ENCODE data around the gene TOR2A.

DNA sequence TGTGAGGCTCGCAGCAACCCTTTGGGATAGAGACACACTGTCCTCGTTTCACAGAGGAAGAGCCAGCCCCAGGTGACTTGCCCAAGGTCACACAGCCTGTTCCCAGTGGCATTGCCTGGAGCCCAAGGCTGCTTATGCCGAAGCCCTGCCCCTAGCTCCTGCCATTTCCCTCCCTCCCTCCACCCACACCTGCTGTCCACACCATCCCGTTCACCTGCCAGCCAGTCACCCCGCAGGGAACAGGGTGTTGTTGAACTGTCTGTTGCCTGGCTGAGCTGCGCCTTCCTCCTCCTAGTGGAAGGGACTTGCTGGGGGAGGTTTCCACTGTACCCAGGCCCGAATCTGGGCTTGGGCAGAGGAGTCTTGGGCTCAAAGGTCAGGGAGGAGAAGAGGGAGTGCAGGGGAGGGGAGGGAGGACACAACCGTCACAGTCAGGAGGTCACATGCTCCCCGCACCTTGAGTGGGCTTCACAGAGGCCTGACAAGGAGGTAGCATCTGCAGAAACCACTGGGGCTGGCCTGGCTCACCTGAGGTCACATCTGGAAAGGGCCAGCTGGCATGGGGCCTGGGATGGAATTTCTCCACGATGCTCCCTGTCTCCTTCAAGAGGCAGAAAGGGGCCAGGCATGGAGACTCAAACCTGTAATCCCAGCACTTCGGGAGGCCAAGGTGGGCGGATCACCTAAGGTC lies 12.9 kb downstream of the TOR2A start:
- TF ChIP-seq FOSL1 (tag; conservative IDR thresholded peaks at IDR 0.05), result no peak
- TF ChIP-seq SMARCC2 (IDR thresholded peaks at IDR 0.05; ENCODE audit: low read depth), result no peak
- TF ChIP-seq RCOR1 (IDR thresholded peaks at IDR 0.05; ENCODE audit: borderline replicate concordance in 1 of 2, low read depth in 2 of 2, low read length in 2 of 2), result no peak
- TF ChIP-seq, protein P1, sequence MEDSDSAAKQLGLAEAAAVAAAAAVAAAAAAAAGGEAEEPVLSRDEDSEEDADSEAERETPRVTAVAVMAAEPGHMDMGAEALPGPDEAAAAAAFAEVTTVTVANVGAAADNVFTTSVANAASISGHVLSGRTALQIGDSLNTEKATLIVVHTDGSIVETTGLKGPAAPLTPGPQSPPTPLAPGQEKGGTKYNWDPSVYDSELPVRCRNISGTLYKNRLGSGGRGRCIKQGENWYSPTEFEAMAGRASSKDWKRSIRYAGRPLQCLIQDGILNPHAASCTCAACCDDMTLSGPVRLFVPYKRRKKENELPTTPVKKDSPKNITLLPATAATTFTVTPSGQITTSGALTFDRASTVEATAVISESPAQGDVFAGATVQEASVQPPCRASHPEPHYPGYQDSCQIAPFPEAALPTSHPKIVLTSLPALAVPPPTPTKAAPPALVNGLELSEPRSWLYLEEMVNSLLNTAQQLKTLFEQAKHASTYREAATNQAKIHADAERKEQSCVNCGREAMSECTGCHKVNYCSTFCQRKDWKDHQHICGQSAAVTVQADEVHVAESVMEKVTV (CRISPR knock-in tag; IDR thresholded peaks at IDR 0.05), result no peak
- TF ChIP-seq NR3C1 (CRISPR knock-in tag; IDR thresholded peaks at IDR 0.05), result no peak
- no peak for TF ChIP-seq ZNF785 (CRISPR knock-in tag; IDR thresholded peaks at IDR 0.05)
- TF ChIP-seq HDAC2 (IDR thresholded peaks at IDR 0.05), result no peak
- TF ChIP-seq ZNF184 (CRISPR knock-in tag; IDR thresholded peaks at IDR 0.05), result no peak
- TF ChIP-seq RBM17 (IDR thresholded peaks at IDR 0.05; ENCODE audit: borderline replicate concordance, low read depth, low read length), result no peak
- TF ChIP-seq, protein P2, sequence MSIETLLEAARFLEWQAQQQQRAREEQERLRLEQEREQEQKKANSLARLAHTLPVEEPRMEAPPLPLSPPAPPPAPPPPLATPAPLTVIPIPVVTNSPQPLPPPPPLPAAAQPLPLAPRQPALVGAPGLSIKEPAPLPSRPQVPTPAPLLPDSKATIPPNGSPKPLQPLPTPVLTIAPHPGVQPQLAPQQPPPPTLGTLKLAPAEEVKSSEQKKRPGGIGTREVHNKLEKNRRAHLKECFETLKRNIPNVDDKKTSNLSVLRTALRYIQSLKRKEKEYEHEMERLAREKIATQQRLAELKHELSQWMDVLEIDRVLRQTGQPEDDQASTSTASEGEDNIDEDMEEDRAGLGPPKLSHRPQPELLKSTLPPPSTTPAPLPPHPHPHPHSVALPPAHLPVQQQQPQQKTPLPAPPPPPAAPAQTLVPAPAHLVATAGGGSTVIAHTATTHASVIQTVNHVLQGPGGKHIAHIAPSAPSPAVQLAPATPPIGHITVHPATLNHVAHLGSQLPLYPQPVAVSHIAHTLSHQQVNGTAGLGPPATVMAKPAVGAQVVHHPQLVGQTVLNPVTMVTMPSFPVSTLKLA (conservative IDR thresholded peaks at IDR 0.05), result no peak
- TF ChIP-seq, protein P3, sequence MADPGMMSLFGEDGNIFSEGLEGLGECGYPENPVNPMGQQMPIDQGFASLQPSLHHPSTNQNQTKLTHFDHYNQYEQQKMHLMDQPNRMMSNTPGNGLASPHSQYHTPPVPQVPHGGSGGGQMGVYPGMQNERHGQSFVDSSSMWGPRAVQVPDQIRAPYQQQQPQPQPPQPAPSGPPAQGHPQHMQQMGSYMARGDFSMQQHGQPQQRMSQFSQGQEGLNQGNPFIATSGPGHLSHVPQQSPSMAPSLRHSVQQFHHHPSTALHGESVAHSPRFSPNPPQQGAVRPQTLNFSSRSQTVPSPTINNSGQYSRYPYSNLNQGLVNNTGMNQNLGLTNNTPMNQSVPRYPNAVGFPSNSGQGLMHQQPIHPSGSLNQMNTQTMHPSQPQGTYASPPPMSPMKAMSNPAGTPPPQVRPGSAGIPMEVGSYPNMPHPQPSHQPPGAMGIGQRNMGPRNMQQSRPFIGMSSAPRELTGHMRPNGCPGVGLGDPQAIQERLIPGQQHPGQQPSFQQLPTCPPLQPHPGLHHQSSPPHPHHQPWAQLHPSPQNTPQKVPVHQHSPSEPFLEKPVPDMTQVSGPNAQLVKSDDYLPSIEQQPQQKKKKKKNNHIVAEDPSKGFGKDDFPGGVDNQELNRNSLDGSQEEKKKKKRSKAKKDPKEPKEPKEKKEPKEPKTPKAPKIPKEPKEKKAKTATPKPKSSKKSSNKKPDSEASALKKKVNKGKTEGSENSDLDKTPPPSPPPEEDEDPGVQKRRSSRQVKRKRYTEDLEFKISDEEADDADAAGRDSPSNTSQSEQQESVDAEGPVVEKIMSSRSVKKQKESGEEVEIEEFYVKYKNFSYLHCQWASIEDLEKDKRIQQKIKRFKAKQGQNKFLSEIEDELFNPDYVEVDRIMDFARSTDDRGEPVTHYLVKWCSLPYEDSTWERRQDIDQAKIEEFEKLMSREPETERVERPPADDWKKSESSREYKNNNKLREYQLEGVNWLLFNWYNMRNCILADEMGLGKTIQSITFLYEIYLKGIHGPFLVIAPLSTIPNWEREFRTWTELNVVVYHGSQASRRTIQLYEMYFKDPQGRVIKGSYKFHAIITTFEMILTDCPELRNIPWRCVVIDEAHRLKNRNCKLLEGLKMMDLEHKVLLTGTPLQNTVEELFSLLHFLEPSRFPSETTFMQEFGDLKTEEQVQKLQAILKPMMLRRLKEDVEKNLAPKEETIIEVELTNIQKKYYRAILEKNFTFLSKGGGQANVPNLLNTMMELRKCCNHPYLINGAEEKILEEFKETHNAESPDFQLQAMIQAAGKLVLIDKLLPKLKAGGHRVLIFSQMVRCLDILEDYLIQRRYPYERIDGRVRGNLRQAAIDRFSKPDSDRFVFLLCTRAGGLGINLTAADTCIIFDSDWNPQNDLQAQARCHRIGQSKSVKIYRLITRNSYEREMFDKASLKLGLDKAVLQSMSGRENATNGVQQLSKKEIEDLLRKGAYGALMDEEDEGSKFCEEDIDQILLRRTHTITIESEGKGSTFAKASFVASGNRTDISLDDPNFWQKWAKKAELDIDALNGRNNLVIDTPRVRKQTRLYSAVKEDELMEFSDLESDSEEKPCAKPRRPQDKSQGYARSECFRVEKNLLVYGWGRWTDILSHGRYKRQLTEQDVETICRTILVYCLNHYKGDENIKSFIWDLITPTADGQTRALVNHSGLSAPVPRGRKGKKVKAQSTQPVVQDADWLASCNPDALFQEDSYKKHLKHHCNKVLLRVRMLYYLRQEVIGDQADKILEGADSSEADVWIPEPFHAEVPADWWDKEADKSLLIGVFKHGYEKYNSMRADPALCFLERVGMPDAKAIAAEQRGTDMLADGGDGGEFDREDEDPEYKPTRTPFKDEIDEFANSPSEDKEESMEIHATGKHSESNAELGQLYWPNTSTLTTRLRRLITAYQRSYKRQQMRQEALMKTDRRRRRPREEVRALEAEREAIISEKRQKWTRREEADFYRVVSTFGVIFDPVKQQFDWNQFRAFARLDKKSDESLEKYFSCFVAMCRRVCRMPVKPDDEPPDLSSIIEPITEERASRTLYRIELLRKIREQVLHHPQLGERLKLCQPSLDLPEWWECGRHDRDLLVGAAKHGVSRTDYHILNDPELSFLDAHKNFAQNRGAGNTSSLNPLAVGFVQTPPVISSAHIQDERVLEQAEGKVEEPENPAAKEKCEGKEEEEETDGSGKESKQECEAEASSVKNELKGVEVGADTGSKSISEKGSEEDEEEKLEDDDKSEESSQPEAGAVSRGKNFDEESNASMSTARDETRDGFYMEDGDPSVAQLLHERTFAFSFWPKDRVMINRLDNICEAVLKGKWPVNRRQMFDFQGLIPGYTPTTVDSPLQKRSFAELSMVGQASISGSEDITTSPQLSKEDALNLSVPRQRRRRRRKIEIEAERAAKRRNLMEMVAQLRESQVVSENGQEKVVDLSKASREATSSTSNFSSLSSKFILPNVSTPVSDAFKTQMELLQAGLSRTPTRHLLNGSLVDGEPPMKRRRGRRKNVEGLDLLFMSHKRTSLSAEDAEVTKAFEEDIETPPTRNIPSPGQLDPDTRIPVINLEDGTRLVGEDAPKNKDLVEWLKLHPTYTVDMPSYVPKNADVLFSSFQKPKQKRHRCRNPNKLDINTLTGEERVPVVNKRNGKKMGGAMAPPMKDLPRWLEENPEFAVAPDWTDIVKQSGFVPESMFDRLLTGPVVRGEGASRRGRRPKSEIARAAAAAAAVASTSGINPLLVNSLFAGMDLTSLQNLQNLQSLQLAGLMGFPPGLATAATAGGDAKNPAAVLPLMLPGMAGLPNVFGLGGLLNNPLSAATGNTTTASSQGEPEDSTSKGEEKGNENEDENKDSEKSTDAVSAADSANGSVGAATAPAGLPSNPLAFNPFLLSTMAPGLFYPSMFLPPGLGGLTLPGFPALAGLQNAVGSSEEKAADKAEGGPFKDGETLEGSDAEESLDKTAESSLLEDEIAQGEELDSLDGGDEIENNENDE (IDR thresholded peaks at IDR 0.05; ENCODE audit: low read depth, low read length), result no peak
- no peak for TF ChIP-seq ZEB2 (IDR thresholded peaks at IDR 0.05)
